GM20431 (cell line): ENCODE results near the gene CORIN.
"Not testable (repeated sequence)": the region's sequence is repeated elsewhere in the genome, so short reads cannot be mapped to it uniquely, and the experiment has no call there.

Experiments
- in situ Hi-C: fragments of 300-500 bp; cut with MseI, MboI; formaldehyde crosslinking; loops from one replicate; pipeline ENCODE4 v1.15.0; 2020; ENCODE audit warnings: low sequenced_read_pairs; ENCODE audit not compliant: unreplicated experiment

Gene CORIN

GRCh38 chr4:47612116-47613023 lies 225.5 kb downstream of the CORIN start:
- in situ Hi-C loops: no loop called here

GRCh38 chr4:47606482-47606881 lies 231.4 kb downstream of the CORIN start:
- in situ Hi-C loops: no loop called here

GRCh38 chr4:47598896-47599295 lies 239.0 kb downstream of the CORIN start:
- in situ Hi-C loops: no loop called here

- in situ Hi-C loops: no loop called here
Observed at GRCh38 chr4:47598320-47598719, 239.5 kb downstream of the CORIN start.

- in situ Hi-C loops: no loop called here
Observed at GRCh38 chr4:47597696-47598095, 240.2 kb downstream of the CORIN start.

- in situ Hi-C loops: no loop called here
Observed at GRCh38 chr4:47590325-47590724, 247.5 kb downstream of the CORIN start.

- in situ Hi-C loops: no loop called here
Observed at GRCh38 chr4:47579235-47579634, 258.6 kb downstream of the CORIN start.

- in situ Hi-C loops: no loop called here
Observed at GRCh38 chr4:47577779-47578553, 259.9 kb downstream of the CORIN start.

- in situ Hi-C loops: no loop called here
Observed at GRCh38 chr4:47572981-47573380, 264.9 kb downstream of the CORIN start.

GRCh38 chr4:47570816-47571215 lies 267.1 kb downstream of the CORIN start:
- in situ Hi-C loops: no loop called here

GRCh38 chr4:47567511-47567910 lies 270.4 kb downstream of the CORIN start:
- in situ Hi-C loops: no loop called here

- in situ Hi-C loops: no loop called here
Observed at GRCh38 chr4:47566969-47567368, 270.9 kb downstream of the CORIN start.

- in situ Hi-C loops: no loop called here
Observed at GRCh38 chr4:47566566-47566965, 271.3 kb downstream of the CORIN start.

GRCh38 chr4:47562297-47562696 lies 275.6 kb downstream of the CORIN start:
- in situ Hi-C loops: no loop called here

- in situ Hi-C loops: no loop called here
Observed at GRCh38 chr4:47561331-47561730, 276.5 kb downstream of the CORIN start.

- in situ Hi-C loops: no loop called here
Observed at GRCh38 chr4:47560682-47561081, 277.2 kb downstream of the CORIN start.

GRCh38 chr4:47557255-47557654 lies 280.6 kb downstream of the CORIN start:
- in situ Hi-C loops: no loop called here

GRCh38 chr4:47555920-47556319 lies 281.9 kb downstream of the CORIN start:
- in situ Hi-C loops: not testable (repeated sequence)

GRCh38 chr4:47553329-47554125 lies 284.3 kb downstream of the CORIN start:
- in situ Hi-C loops: no loop called here

- in situ Hi-C loops: no loop called here
Observed at GRCh38 chr4:47551682-47552081, 286.2 kb downstream of the CORIN start.
